GM19397 (cell line): ENCODE data around the gene SLC25A42.
A peak's percentile ranks its signal among the peaks of the same experiment; 100 is the strongest.
"Not testable (repeated sequence)": the region's sequence is repeated elsewhere in the genome, so short reads cannot be mapped to it uniquely, and the experiment has no call there.

Source experiments
- ATAC-seq: cut with Tn5 transposase; IDR thresholded peaks from one replicate; pipeline ENCODE4 v1.9.1; 2021; ENCODE audit warnings: mild to moderate bottlenecking, moderate library complexity; ENCODE audit not compliant: unreplicated experiment

Gene SLC25A42

GRCh38 chr19:19132912-19133311 lies 69.1 kb downstream of the SLC25A42 start:
- no peak for ATAC-seq

- no peak for ATAC-seq
Measured at GRCh38 chr19:19133985-19134384, 70.2 kb downstream of the SLC25A42 start.

- ATAC-seq, result no peak
Measured at GRCh38 chr19:19134687-19135158, 70.9 kb downstream of the SLC25A42 start.

GRCh38 chr19:19135713-19136112 lies 71.9 kb downstream of the SLC25A42 start:
- ATAC-seq, result not testable (repeated sequence)

GRCh38 chr19:19137556-19138108 lies 73.8 kb downstream of the SLC25A42 start:
- no peak for ATAC-seq

- peak; percentile 99 for ATAC-seq
Measured at GRCh38 chr19:19138109-19138981, 74.6 kb downstream of the SLC25A42 start, which contains the start of gene TMEM161A. TSS of gene TMEM161A (minus strand) at chr19:19138478. CDS start at chr19:19138428, 50 bp downstream.

- ATAC-seq, result no peak
Measured at GRCh38 chr19:19139876-19140229, 76.1 kb downstream of the SLC25A42 start.

- ATAC-seq, result no peak
Measured at GRCh38 chr19:19140476-19140875, 76.7 kb downstream of the SLC25A42 start.

GRCh38 chr19:19142347-19142746 lies 78.6 kb downstream of the SLC25A42 start:
- no peak for ATAC-seq

GRCh38 chr19:19145281-19145680 lies 81.5 kb downstream of the SLC25A42 start:
- no peak for ATAC-seq

GRCh38 chr19:19145684-19146608 lies 82.2 kb downstream of the SLC25A42 start:
- ATAC-seq, result no peak

- no peak for ATAC-seq
Measured at GRCh38 chr19:19146865-19147264, 83.1 kb downstream of the SLC25A42 start.

- ATAC-seq, result no peak
Measured at GRCh38 chr19:19147344-19147743, 83.5 kb downstream of the SLC25A42 start.

GRCh38 chr19:19148504-19148903 lies 84.7 kb downstream of the SLC25A42 start:
- not testable (repeated sequence) for ATAC-seq

GRCh38 chr19:19149435-19149834 lies 85.6 kb downstream of the SLC25A42 start:
- no peak for ATAC-seq

- peak; percentile 47 for ATAC-seq
Measured at GRCh38 chr19:19151418-19151817, 87.6 kb downstream of the SLC25A42 start.

- no peak for ATAC-seq
Measured at GRCh38 chr19:19152668-19153384, 89.0 kb downstream of the SLC25A42 start.

- ATAC-seq, result no peak
Measured at GRCh38 chr19:19154768-19155494, 91.1 kb downstream of the SLC25A42 start.

- peak; percentile 76 for ATAC-seq
Measured at GRCh38 chr19:19155495-19156219, 91.9 kb downstream of the SLC25A42 start.
